Lung microvascular endothelial cell (primary cell): ENCODE data around the gene ZNF627. TPM values are rescaled to one million over a fixed set of nuclear protein-coding genes. Genes with fewer than 3 reads are reported as not detected.
A peak's percentile ranks its signal among the peaks of the same experiment; 100 is the strongest.
"Not testable (repeated sequence)": the region's sequence is repeated elsewhere in the genome, so short reads cannot be mapped to it uniquely, and the experiment has no call there.

Experiments
- DNase-seq, 2 donors: peaks; one replicate each; pipeline versions ENCODE4 v3.0.0 to v3.0.0-alpha.2; 2010; ENCODE audit warnings: low read depth in 2 of 2
- total RNA-seq: library from RNA; depleted of rRNA; stranded (reverse); fragments of >200 nt; gene quantifications from 2 replicates; pipeline ENCODE4 v1.2.1, GENCODE V29; 2014

Gene ZNF627
- total RNA-seq: 16.8 and 24.0 TPM in 2 replicates

- peak; percentile 98 to 99 for DNase-seq
Measured at GRCh38 chr19:11597202-11598102, at the start of gene ZNF627. ZNF627 (plus strand) TSS chr19:11597483; CDS start chr19:11597628, 145 bp downstream.

GRCh38 chr19:11547929-11548700 is 49.2 kb upstream of the ZNF627 start:
- no peak for DNase-seq

GRCh38 chr19:11549386-11549953 is 47.8 kb upstream of the ZNF627 start:
- no peak for DNase-seq

GRCh38 chr19:11550265-11550664 is 47.0 kb upstream of the ZNF627 start:
- no peak for DNase-seq

- DNase-seq: peak; percentile 13 to 17
Measured at GRCh38 chr19:11551603-11552235, 45.6 kb upstream of the ZNF627 start.

GRCh38 chr19:11552666-11553372 is 44.5 kb upstream of the ZNF627 start:
- no peak for DNase-seq

- no peak for DNase-seq
Measured at GRCh38 chr19:11554160-11554559, 43.1 kb upstream of the ZNF627 start.

- no peak for DNase-seq
Measured at GRCh38 chr19:11555246-11555645, 42.0 kb upstream of the ZNF627 start.

GRCh38 chr19:11556634-11557420 is 40.5 kb upstream of the ZNF627 start:
- DNase-seq: no peak

- peak; percentile 98 for DNase-seq
Measured at GRCh38 chr19:11558881-11559828, 38.1 kb upstream of the ZNF627 start, which contains the start of gene ELOF1. ELOF1 (minus strand) TSS chr19:11559230; CDS start chr19:11554347, 4,883 bp downstream.

- DNase-seq: peak; percentile 82
Measured at GRCh38 chr19:11560404-11561051, 36.8 kb upstream of the ZNF627 start.

- no peak for DNase-seq
Measured at GRCh38 chr19:11563532-11563931, 33.8 kb upstream of the ZNF627 start.

- DNase-seq: not testable (repeated sequence)
Measured at GRCh38 chr19:11564082-11564807, 33.0 kb upstream of the ZNF627 start.

- DNase-seq: not testable (repeated sequence)
Measured at GRCh38 chr19:11565649-11565980, 31.7 kb upstream of the ZNF627 start.

GRCh38 chr19:11566164-11566563 is 31.1 kb upstream of the ZNF627 start:
- no peak for DNase-seq

GRCh38 chr19:11570039-11570462 is 27.2 kb upstream of the ZNF627 start:
- no peak for DNase-seq

- not testable (repeated sequence) for DNase-seq
Measured at GRCh38 chr19:11573354-11573753, 23.9 kb upstream of the ZNF627 start.

- DNase-seq: not testable (repeated sequence)
Measured at GRCh38 chr19:11573763-11574162, 23.5 kb upstream of the ZNF627 start.
